ENCODE measurements around the gene HCAR3. TPM values are rescaled to one million over a fixed set of nuclear protein-coding genes. Genes with fewer than 3 reads are reported as not detected.
A peak's percentile ranks its signal among the peaks of the same experiment; 100 is the strongest.

Gene HCAR3
- total RNA-seq, 4 donors from 2014 or later = 0.42 to 0.56 TPM; not detected in 2

DNA sequence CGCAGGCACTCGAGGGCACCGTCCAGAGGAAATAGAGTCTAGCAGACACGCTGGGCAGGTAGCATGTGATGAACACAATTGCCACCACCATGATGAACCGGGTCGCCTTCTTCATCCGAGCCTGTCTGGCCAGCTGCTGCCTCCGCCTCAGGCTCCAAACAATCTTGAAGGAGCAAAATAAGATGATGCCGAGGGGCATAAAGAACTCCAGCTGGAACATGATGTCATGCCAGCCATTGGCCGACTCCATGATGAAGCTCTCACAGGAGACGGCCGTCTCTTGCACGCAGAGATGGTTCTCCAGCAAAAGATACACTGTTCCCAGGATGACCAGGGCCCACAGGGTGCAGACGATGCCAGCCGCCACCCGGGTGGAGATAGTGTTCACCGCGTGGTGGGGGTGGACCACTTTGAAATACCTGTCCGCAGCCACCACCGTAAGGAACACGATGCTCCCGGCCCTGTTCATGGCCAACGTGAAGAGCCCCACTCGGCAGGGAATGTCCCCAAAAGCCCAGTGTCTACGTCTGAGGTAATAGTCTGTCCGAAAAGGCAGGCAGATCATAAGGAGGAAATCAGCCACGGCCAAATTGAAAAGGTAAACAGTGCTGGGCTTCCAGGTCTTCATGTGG lies 13.1 kb upstream of the HCAR3 start:
- 86 to 92% methylated on average over 24 to 27 of the region's 27 CpGs for WGBS, 2 donors
- no peaks in the 10 kb centered on the region for H3K27me3 ChIP-seq
- intact Hi-C loops (cut with DNase I) = loop anchor here (10.0 kb wide), 1 partner anchor 85 kb away; no protein-coding TSS in a partner anchor
- TF ChIP-seq POLR2A (IDR thresholded peaks at IDR 0.05) = no peak
- no peak for TF ChIP-seq CTCF (IDR thresholded peaks at IDR 0.05)
- no peaks in the 10 kb centered on the region for H3K36me3 ChIP-seq
- no peaks in the 10 kb centered on the region for H3K9me3 ChIP-seq
- peak overlapping the region in 1 of 3 donors; percentile 12 for H3K4me3 ChIP-seq (replicated peaks in 1 of 3)
- peaks cover 9 to 65% of the 10 kb centered on the region in 2 donors for H3K4me1 ChIP-seq
- peak overlapping the region in 2 of 3 donors; percentile 64 to 81 for H3K27ac ChIP-seq
- DNase-seq = no peak

- WGBS, 2 donors = 63 to 65% methylated on average over 5 of the region's 5 CpGs
- H3K27ac ChIP-seq = peak overlapping the region in 2 of 3 donors; percentile 60 to 79
- TF ChIP-seq CTCF (IDR thresholded peaks at IDR 0.05) (no peak), POLR2A (IDR thresholded peaks at IDR 0.05) (no peak)
- H3K27me3 ChIP-seq = no peaks in the 10 kb centered on the region
- intact Hi-C loops (cut with DNase I) = no loop called here
- H3K4me1 ChIP-seq = peaks cover 11 to 56% of the 10 kb centered on the region in 2 donors
- H3K9me3 ChIP-seq = no peaks in the 10 kb centered on the region
- no peaks in the 10 kb centered on the region for H3K36me3 ChIP-seq
- peak; percentile 22 to 46 for DNase-seq
- no peak overlapping the region for H3K4me3 ChIP-seq (replicated peaks in 1 of 3)
Observed at GRCh38 chr12:122726080-122726558, 9.5 kb upstream of the HCAR3 start.

DNA sequence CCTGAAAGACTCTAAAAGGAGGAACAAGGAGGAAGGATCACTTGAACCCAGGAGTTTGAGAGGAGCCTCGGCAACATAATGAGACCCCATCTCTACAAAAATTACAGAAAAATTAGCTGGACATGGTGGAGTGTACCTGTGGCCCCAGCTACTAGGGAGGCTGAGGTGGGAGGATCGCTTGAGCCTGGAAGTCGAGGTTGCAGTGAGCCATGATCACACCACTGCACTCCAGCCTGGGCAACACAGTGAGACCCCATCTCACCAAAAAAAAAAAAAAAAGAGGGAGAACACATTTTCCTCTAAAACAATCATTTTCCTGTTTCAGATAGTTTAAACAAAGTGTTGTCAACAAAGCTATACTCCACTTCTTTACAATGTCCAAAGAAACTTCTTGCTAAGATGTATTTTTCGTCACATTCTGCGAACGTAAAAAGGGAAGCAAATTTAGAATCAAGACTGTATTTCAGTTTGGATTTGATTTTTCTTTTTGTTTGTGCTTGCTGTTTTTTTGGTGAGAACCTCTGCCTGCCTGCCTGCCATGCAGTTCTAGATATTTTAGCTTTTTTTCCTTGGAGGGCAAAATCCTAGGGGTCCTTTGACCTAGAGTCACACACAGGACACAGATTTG lies 9.0 kb upstream of the HCAR3 start:
- DNase-seq = no peak
- peaks cover 11 to 52% of the 10 kb centered on the region in 2 donors for H3K4me1 ChIP-seq
- H3K27me3 ChIP-seq = no peaks in the 10 kb centered on the region
- H3K4me3 ChIP-seq (replicated peaks in 1 of 3) = no peak overlapping the region
- no peaks in the 10 kb centered on the region for H3K9me3 ChIP-seq
- intact Hi-C loops (cut with DNase I) = no loop called here
- H3K27ac ChIP-seq = peak overlapping the region in 2 of 3 donors; percentile 60 to 79
- WGBS, 2 donors = 89 to 90% methylated on average over 6 of the region's 6 CpGs
- no peaks in the 10 kb centered on the region for H3K36me3 ChIP-seq
- TF ChIP-seq CTCF (IDR thresholded peaks at IDR 0.05) (no peak), POLR2A (IDR thresholded peaks at IDR 0.05) (no peak)

DNA sequence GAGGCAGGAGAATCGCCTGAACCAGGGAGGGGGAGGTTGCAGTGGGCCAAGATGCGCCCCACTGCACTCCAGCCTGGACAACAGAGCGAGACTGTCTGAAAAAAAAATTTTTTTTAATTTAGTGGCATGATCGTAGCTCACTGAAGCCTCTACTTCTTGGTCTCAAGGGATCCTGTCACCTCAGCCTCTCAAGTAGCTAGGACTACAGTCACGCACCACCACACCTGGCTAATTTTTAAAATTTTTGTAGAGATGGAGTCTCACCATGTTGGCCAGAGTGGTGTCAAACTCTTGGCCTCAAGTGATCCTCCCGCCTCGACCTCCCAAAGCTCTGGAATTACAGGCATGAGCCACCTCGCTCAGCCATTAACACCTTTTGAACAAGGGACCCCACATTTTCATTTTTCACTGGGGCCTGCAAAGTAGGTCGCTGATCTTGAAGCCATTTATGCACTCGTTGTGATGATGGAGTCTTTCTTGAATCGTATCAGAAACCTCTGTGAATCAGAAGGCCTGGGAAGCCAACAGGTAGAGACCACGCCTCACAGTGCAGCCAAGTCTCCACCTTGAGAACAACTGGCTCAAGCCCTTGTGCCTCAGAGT lies 8.1 kb upstream of the HCAR3 start:
- H3K27ac ChIP-seq = peak overlapping the region in 2 of 3 donors; percentile 60 to 79
- peaks cover 5 to 46% of the 10 kb centered on the region in 2 donors for H3K4me1 ChIP-seq
- H3K4me3 ChIP-seq (replicated peaks in 1 of 3) = no peak overlapping the region
- intact Hi-C loops (cut with DNase I) = no loop called here
- no peaks in the 10 kb centered on the region for H3K9me3 ChIP-seq
- H3K36me3 ChIP-seq = no peaks in the 10 kb centered on the region
- TF ChIP-seq CTCF (IDR thresholded peaks at IDR 0.05) = no peak
- no peak for TF ChIP-seq POLR2A (IDR thresholded peaks at IDR 0.05)
- no peaks in the 10 kb centered on the region for H3K27me3 ChIP-seq
- WGBS, 2 donors = 75 to 77% methylated on average over 12 of the region's 12 CpGs
- DNase-seq = peak in 1 of 2 donors; percentile 20

DNA sequence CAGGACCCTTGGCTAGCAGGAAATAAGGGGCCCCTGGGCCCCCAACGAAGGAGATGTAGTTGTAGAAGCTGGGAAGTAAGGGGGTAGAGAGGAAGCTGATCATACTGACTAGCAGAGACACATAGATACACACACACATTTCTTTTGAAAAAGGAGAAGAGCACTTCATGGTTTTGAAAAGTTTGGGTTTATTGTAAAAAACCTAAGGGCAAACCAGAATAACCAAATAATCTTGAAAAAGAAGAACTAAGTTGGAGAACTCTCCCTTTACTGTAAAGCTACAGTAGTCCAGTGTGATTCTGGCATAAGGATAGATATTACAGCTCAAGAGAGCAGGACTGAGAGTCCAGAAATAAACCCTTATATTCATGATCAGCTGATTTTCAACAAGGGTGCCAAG lies 5.8 kb upstream of the HCAR3 start:
- TF ChIP-seq CTCF (IDR thresholded peaks at IDR 0.05) = no peak
- no peak for TF ChIP-seq POLR2A (IDR thresholded peaks at IDR 0.05)
- no peaks in the 10 kb centered on the region for H3K36me3 ChIP-seq
- no peak overlapping the region for H3K4me3 ChIP-seq (replicated peaks in 1 of 3)
- no peak for DNase-seq
- no peaks in the 10 kb centered on the region for H3K9me3 ChIP-seq
- H3K4me1 ChIP-seq = peaks cover 5 to 27% of the 10 kb centered on the region in 2 donors
- H3K27me3 ChIP-seq = no peaks in the 10 kb centered on the region
- 68 to 75% methylated on average over 1 of the region's 1 CpG for WGBS, 2 donors
- no peak overlapping the region for H3K27ac ChIP-seq
- intact Hi-C loops (cut with DNase I) = no loop called here
